Stimulated activated naive CD8-positive, alpha-beta T cell treated with anti-CD3 and anti-CD28 coated beads, Interleukin-15, Interleukin-2, amounts not matched to agents 100 ng/mL and 50 ng/mL, for 24 hours (primary cell): ENCODE results near the gene C12orf57.

Experiments used
- H3K27ac Mint-ChIP-seq: one replicate; pipeline ENCODE4 v1.8.0; 2021; ENCODE audit warnings: mild to moderate bottlenecking, mixed read lengths
- H3K27me3 Mint-ChIP-seq: one replicate; pipeline ENCODE4 v1.8.0; 2021; ENCODE audit warnings: mixed read lengths
- H3K36me3 Mint-ChIP-seq: one replicate; pipeline ENCODE4 v1.8.0; 2021; ENCODE audit warnings: low read depth, mixed read lengths
- H3K4me1 Mint-ChIP-seq: one replicate; pipeline ENCODE4 v1.8.0; 2021; ENCODE audit warnings: low read depth, mixed read lengths
- H3K4me3 Mint-ChIP-seq: one replicate; pipeline ENCODE4 v1.8.0; 2021; ENCODE audit warnings: mild to moderate bottlenecking, mixed read lengths
- H3K9me3 Mint-ChIP-seq: one replicate; pipeline ENCODE4 v1.8.0; 2021; ENCODE audit warnings: mixed read lengths

C12orf57 gene

GRCh38 chr12:6939191-6939540 lies 4.7 kb upstream of the C12orf57 start:
- peaks cover 40% of the 10 kb centered on the region for H3K36me3 Mint-ChIP-seq
- peak overlapping the region; percentile 85 for H3K27ac Mint-ChIP-seq
- H3K4me1 Mint-ChIP-seq = peaks cover 61% of the 10 kb centered on the region
- H3K4me3 Mint-ChIP-seq = peak overlapping the region; percentile 70
- H3K27me3 Mint-ChIP-seq = peaks cover 4% of the 10 kb centered on the region
- H3K9me3 Mint-ChIP-seq = no peaks in the 10 kb centered on the region

- H3K4me1 Mint-ChIP-seq = peaks cover 60% of the 10 kb centered on the region
- H3K27ac Mint-ChIP-seq = no peak overlapping the region
- no peak overlapping the region for H3K4me3 Mint-ChIP-seq
- H3K9me3 Mint-ChIP-seq = no peaks in the 10 kb centered on the region
- H3K27me3 Mint-ChIP-seq = peaks cover 4% of the 10 kb centered on the region
- H3K36me3 Mint-ChIP-seq = peaks cover 37% of the 10 kb centered on the region
Measured at GRCh38 chr12:6941267-6941666, 2.6 kb upstream of the C12orf57 start.

GRCh38 chr12:6941782-6942181 lies 2.0 kb upstream of the C12orf57 start:
- no peaks in the 10 kb centered on the region for H3K9me3 Mint-ChIP-seq
- peaks cover 4% of the 10 kb centered on the region for H3K27me3 Mint-ChIP-seq
- H3K4me1 Mint-ChIP-seq = peaks cover 60% of the 10 kb centered on the region
- no peak overlapping the region for H3K4me3 Mint-ChIP-seq
- H3K27ac Mint-ChIP-seq = no peak overlapping the region
- H3K36me3 Mint-ChIP-seq = peaks cover 32% of the 10 kb centered on the region

GRCh38 chr12:6942331-6942665 lies 1.5 kb upstream of the C12orf57 start:
- Mint-ChIP-seq H3K4me1 (peaks cover 63% of the 10 kb centered on the region), H3K27ac (peak overlapping the region; percentile 99), H3K4me3 (no peak overlapping the region), H3K9me3 (no peaks in the 10 kb centered on the region), H3K36me3 (peaks cover 31% of the 10 kb centered on the region), H3K27me3 (peaks cover 4% of the 10 kb centered on the region)

- no peaks in the 10 kb centered on the region for H3K9me3 Mint-ChIP-seq
- H3K27me3 Mint-ChIP-seq = peaks cover 4% of the 10 kb centered on the region
- peak overlapping the region; percentile 99 for H3K27ac Mint-ChIP-seq
- peaks cover 68% of the 10 kb centered on the region for H3K4me1 Mint-ChIP-seq
- peaks cover 31% of the 10 kb centered on the region for H3K36me3 Mint-ChIP-seq
- peak overlapping the region; percentile 98 for H3K4me3 Mint-ChIP-seq
Measured at GRCh38 chr12:6943389-6943721, 467 bp upstream of the C12orf57 start.

- H3K4me1 Mint-ChIP-seq = peaks cover 71% of the 10 kb centered on the region
Measured at GRCh38 chr12:6944381-6945186, 762 bp downstream of the C12orf57 start.

GRCh38 chr12:6945613-6946012 lies 1.8 kb downstream of the C12orf57 start:
- peaks cover 23% of the 10 kb centered on the region for H3K36me3 Mint-ChIP-seq
- peak overlapping the region; percentile 99 for H3K27ac Mint-ChIP-seq
- peak overlapping the region; percentile 98 for H3K4me3 Mint-ChIP-seq
- no peaks in the 10 kb centered on the region for H3K9me3 Mint-ChIP-seq
- H3K27me3 Mint-ChIP-seq = peaks cover 4% of the 10 kb centered on the region
- peaks cover 81% of the 10 kb centered on the region for H3K4me1 Mint-ChIP-seq

More at GRCh38 chr12:6944381-6945186, 762 bp downstream of the C12orf57 start:
- H3K36me3 Mint-ChIP-seq = peaks cover 26% of the 10 kb centered on the region
- peak overlapping the region; percentile 99 for H3K27ac Mint-ChIP-seq
- H3K4me3 Mint-ChIP-seq = peak overlapping the region; percentile 98
- H3K27me3 Mint-ChIP-seq = peaks cover 4% of the 10 kb centered on the region
- no peaks in the 10 kb centered on the region for H3K9me3 Mint-ChIP-seq

- peaks cover 23% of the 10 kb centered on the region for H3K36me3 Mint-ChIP-seq
- peaks cover 4% of the 10 kb centered on the region for H3K27me3 Mint-ChIP-seq
- H3K27ac Mint-ChIP-seq = peak overlapping the region; percentile 99
Measured at GRCh38 chr12:6946033-6946919, 2.5 kb downstream of the C12orf57 start.

GRCh38 chr12:6946920-6947374 lies 3.1 kb downstream of the C12orf57 start:
- H3K4me1 Mint-ChIP-seq = peaks cover 86% of the 10 kb centered on the region
- peaks cover 4% of the 10 kb centered on the region for H3K27me3 Mint-ChIP-seq
- peaks cover 23% of the 10 kb centered on the region for H3K36me3 Mint-ChIP-seq
- H3K27ac Mint-ChIP-seq = peak overlapping the region; percentile 99
- H3K9me3 Mint-ChIP-seq = no peaks in the 10 kb centered on the region
- H3K4me3 Mint-ChIP-seq = peak overlapping the region; percentile 98

More at GRCh38 chr12:6946033-6946919, 2.5 kb downstream of the C12orf57 start:
- Mint-ChIP-seq H3K4me1 (peaks cover 86% of the 10 kb centered on the region), H3K9me3 (no peaks in the 10 kb centered on the region), H3K4me3 (peak overlapping the region; percentile 98)

- Mint-ChIP-seq H3K27ac (peak overlapping the region; percentile 85), H3K27me3 (peaks cover 4% of the 10 kb centered on the region), H3K4me1 (peaks cover 80% of the 10 kb centered on the region), H3K4me3 (peak overlapping the region; percentile 98), H3K36me3 (peaks cover 28% of the 10 kb centered on the region), H3K9me3 (no peaks in the 10 kb centered on the region)
Measured at GRCh38 chr12:6947615-6948014, 3.8 kb downstream of the C12orf57 start.

GRCh38 chr12:6948873-6949594 lies 5.2 kb downstream of the C12orf57 start:
- no peaks in the 10 kb centered on the region for H3K27me3 Mint-ChIP-seq
- H3K4me3 Mint-ChIP-seq = peak overlapping the region; percentile 66
- peak overlapping the region; percentile 99 for H3K27ac Mint-ChIP-seq
- peaks cover 38% of the 10 kb centered on the region for H3K36me3 Mint-ChIP-seq
- peaks cover 80% of the 10 kb centered on the region for H3K4me1 Mint-ChIP-seq
- H3K9me3 Mint-ChIP-seq = no peaks in the 10 kb centered on the region

GRCh38 chr12:6950401-6950801 lies 6.6 kb downstream of the C12orf57 start:
- H3K4me3 Mint-ChIP-seq = peak overlapping the region; percentile 98
- H3K9me3 Mint-ChIP-seq = no peaks in the 10 kb centered on the region
- H3K27me3 Mint-ChIP-seq = no peaks in the 10 kb centered on the region
- peak overlapping the region; percentile 99 for H3K27ac Mint-ChIP-seq
- H3K36me3 Mint-ChIP-seq = peaks cover 46% of the 10 kb centered on the region
- H3K4me1 Mint-ChIP-seq = peaks cover 81% of the 10 kb centered on the region

GRCh38 chr12:6950811-6951540 lies 7.2 kb downstream of the C12orf57 start, which contains the start of gene PTPN6:
TSS of gene PTPN6 (plus strand) at chr12:6951356. CDS start at chr12:6951513, 157 bp downstream.
- Mint-ChIP-seq H3K27ac (peak within 1 kb of the TSS; percentile 99), H3K27me3 (no peaks in the 10 kb centered on the region), H3K9me3 (no peaks in the 10 kb centered on the region), H3K4me3 (peak within 1 kb of the TSS; percentile 98), H3K4me1 (peaks cover 81% of the 10 kb centered on the region), H3K36me3 (peaks cover 46% of the 10 kb centered on the region)

GRCh38 chr12:6951551-6952120 lies 7.8 kb downstream of the C12orf57 start:
- no peaks in the 10 kb centered on the region for H3K27me3 Mint-ChIP-seq
- H3K27ac Mint-ChIP-seq = peak overlapping the region; percentile 99
- H3K4me3 Mint-ChIP-seq = peak overlapping the region; percentile 98
- H3K9me3 Mint-ChIP-seq = no peaks in the 10 kb centered on the region
- peaks cover 81% of the 10 kb centered on the region for H3K4me1 Mint-ChIP-seq
- peaks cover 50% of the 10 kb centered on the region for H3K36me3 Mint-ChIP-seq
